IMR-90 (cell line): ENCODE data around the gene KRT74. TPM values are rescaled to one million over a fixed set of nuclear protein-coding genes. Genes with fewer than 3 reads are reported as not detected.

Experiments
- ATAC-seq: fragments of 200-7000 bp; cut with Tn5 transposase; 2 replicates; pipeline ENCODE4 v1.9.1; 2020; ENCODE audit warnings: low read depth, mild to moderate bottlenecking, moderate library complexity
- BruUV-seq: library from RNA; stranded (reverse); fragments of 400-500 nt; replicated peaks from 2 replicates; lab custom pipeline; 2021; lab: Mats Ljungman, UMichigan
- CTCF ChIA-PET: fragments of 300-600 bp; formaldehyde crosslinking; extraction: SDS; loops from one replicate; lab custom pipeline; 2021; ENCODE audit warnings: antibody characterized with exemption; lab: Yijun Ruan, JAX
- POLR2A ChIA-PET: fragments of 300-600 bp; sonication (Branson Sonifier 250); formaldehyde crosslinking; loops from one replicate; lab custom pipeline; 2022; ENCODE audit warnings: antibody characterized with exemption; ENCODE audit not compliant: unreplicated experiment; lab: Charles Lee
- DNase-seq: peaks from one replicate; pipeline ENCODE4 v3.0.0; 2013
- H2AFZ ChIP-seq: replicated peaks from 2 replicates; pipeline ENCODE3; 2013; ENCODE audit warnings: low read length, mild to moderate bottlenecking; ENCODE audit not compliant: poor library complexity
- H2AK5ac ChIP-seq: 2 replicates; pipeline ENCODE4 v1.6.1; 2013; ENCODE audit warnings: low read depth, low read length, inconsistent platforms
- H2AK9ac ChIP-seq: replicated peaks from 2 replicates; pipeline ENCODE3; 2013; ENCODE audit warnings: mild to moderate bottlenecking, low read depth, low read length, moderate library complexity; ENCODE audit not compliant: poor library complexity
- H2BK120ac ChIP-seq: 2 replicates; pipeline ENCODE4 v1.6.1; 2013; ENCODE audit warnings: low read depth, low read length, inconsistent platforms
- H2BK15ac ChIP-seq: 3 replicates; pipeline ENCODE4 v1.6.1; 2013; ENCODE audit warnings: low read depth, low read length, inconsistent platforms
- H2BK20ac ChIP-seq: 2 replicates; pipeline ENCODE4 v1.6.1; 2013; ENCODE audit warnings: low read depth, mild to moderate bottlenecking, inconsistent platforms, low read length, moderate library complexity
- H2BK5ac ChIP-seq: 2 replicates; pipeline ENCODE4 v1.6.1; 2013; ENCODE audit warnings: mild to moderate bottlenecking, low read depth, low read length, inconsistent platforms; ENCODE audit not compliant: poor library complexity, severe bottlenecking
- H3K14ac ChIP-seq: replicated peaks from 2 replicates; pipeline ENCODE4 v1.6.1; 2013; ENCODE audit warnings: low read depth, low read length, inconsistent platforms
- H3K18ac ChIP-seq: 2 replicates; pipeline ENCODE4 v1.6.1; 2013; ENCODE audit warnings: low read depth, low read length, control low read depth
- H3K23ac ChIP-seq: 2 replicates; pipeline ENCODE4 v1.6.1; 2013; ENCODE audit warnings: low read depth, low read length, inconsistent platforms
- H3K27ac ChIP-seq: 2 replicates; pipeline ENCODE4 v1.5.1; 2013; ENCODE audit warnings: mild to moderate bottlenecking, control low read depth, low read length; ENCODE audit not compliant: insufficient read depth
- H3K27me3 ChIP-seq: 2 replicates; pipeline ENCODE4 v1.6.1; 2013; ENCODE audit warnings: low read length; ENCODE audit not compliant: control insufficient read depth, insufficient read depth
- H3K36me3 ChIP-seq: 2 replicates; pipeline ENCODE4 v1.6.1; 2013; ENCODE audit warnings: low read length, mixed read lengths; ENCODE audit not compliant: control insufficient read depth, insufficient read depth
- H3K4ac ChIP-seq: 2 replicates; pipeline ENCODE4 v1.6.1; 2013; ENCODE audit warnings: low read depth, low read length, inconsistent platforms
- H3K4me1 ChIP-seq: 2 replicates; pipeline ENCODE4 v1.6.1; 2013; ENCODE audit warnings: low read length, mixed read lengths; ENCODE audit not compliant: control insufficient read depth, insufficient read depth
- H3K4me2 ChIP-seq: 2 replicates; pipeline ENCODE4 v1.6.1; 2013; ENCODE audit warnings: low read depth, mild to moderate bottlenecking, control low read depth, low read length, moderate library complexity
- H3K4me3 ChIP-seq: 2 replicates; pipeline ENCODE4 v1.5.1; 2013; ENCODE audit warnings: low read depth, mild to moderate bottlenecking, control low read depth, low read length, moderate library complexity; ENCODE audit not compliant: insufficient read depth
- H3K56ac ChIP-seq: 2 replicates; pipeline ENCODE4 v1.6.1; 2013; ENCODE audit warnings: low read length, inconsistent platforms; ENCODE audit not compliant: insufficient read depth; ENCODE audit errors: extremely low read depth
- H3K79me1 ChIP-seq, 2 experiments: 2 replicates each; pipeline ENCODE4 v1.6.1; 2013; ENCODE audit warnings: low read length in 2 of 2, inconsistent platforms in 1 of 2, low read depth in 1 of 2
- H3K9ac ChIP-seq: 2 replicates; pipeline ENCODE4 v1.6.1; 2013; ENCODE audit warnings: low read depth, low read length, control low read depth
- H3K9me1 ChIP-seq: 2 replicates; pipeline ENCODE4 v1.6.1; 2013; ENCODE audit warnings: low read length, inconsistent platforms; ENCODE audit not compliant: insufficient read depth
- H3K9me3 ChIP-seq: 2 replicates; pipeline ENCODE4 v1.6.1; 2013; ENCODE audit warnings: low read length; ENCODE audit not compliant: control insufficient read depth, insufficient read depth
- H4K20me1 ChIP-seq: 2 replicates; pipeline ENCODE4 v1.6.1; 2013; ENCODE audit warnings: low read length, inconsistent platforms; ENCODE audit not compliant: insufficient read depth
- H4K5ac ChIP-seq: 2 replicates; pipeline ENCODE4 v1.6.1; 2013; ENCODE audit warnings: mild to moderate bottlenecking, low read depth, low read length, control low read depth
- H4K8ac ChIP-seq, 2 experiments: 2 replicates each; pipeline ENCODE4 v1.6.1; 2013; ENCODE audit warnings: low read depth in 2 of 2, low read length in 2 of 2, control low read depth in 1 of 2, inconsistent platforms in 1 of 2
- H4K91ac ChIP-seq: 2 replicates; pipeline ENCODE4 v1.6.1; 2013; ENCODE audit warnings: low read depth, low read length, inconsistent platforms; ENCODE audit not compliant: insufficient read depth
- BHLHE40 ChIP-seq: fragments of 150-350 bp; IDR thresholded peaks from 2 replicates; pipeline ENCODE4 v1.6.1; 2016; ENCODE audit warnings: mild to moderate bottlenecking, low read depth, low read length
- CEBPB ChIP-seq: IDR thresholded peaks from 2 replicates; pipeline ENCODE4 v1.6.1; 2012; ENCODE audit warnings: low read depth, low read length, improper control_type of control experiment
- CHD1 ChIP-seq: IDR thresholded peaks from 2 replicates; pipeline ENCODE4 v1.6.1; 2012; ENCODE audit warnings: low read depth, low read length, improper control_type of control experiment
- CTCF ChIP-seq: conservative IDR thresholded peaks from 2 replicates; pipeline ENCODE4 v1.5.1; 2012; ENCODE audit warnings: mild to moderate bottlenecking, low read depth, low read length, improper control_type of control experiment
- FOS ChIP-seq: fragments of 150-350 bp; IDR thresholded peaks from 2 replicates; pipeline ENCODE4 v1.6.1; 2016; ENCODE audit warnings: low read depth, low read length
- MAFK ChIP-seq: IDR thresholded peaks from 2 replicates; pipeline ENCODE4 v1.6.1; 2012; ENCODE audit warnings: low read depth, low read length, improper control_type of control experiment
- MAZ ChIP-seq: IDR thresholded peaks from 2 replicates; pipeline ENCODE4 v1.6.1; 2012; ENCODE audit warnings: low read depth, mild to moderate bottlenecking, low read length, improper control_type of control experiment, moderate library complexity, borderline replicate concordance
- MXI1 ChIP-seq: IDR thresholded peaks from 2 replicates; pipeline ENCODE4 v1.6.1; 2012; ENCODE audit warnings: low read depth, mild to moderate bottlenecking, low read length, moderate library complexity, borderline replicate concordance
- NFE2L2 ChIP-seq: fragments of 150-350 bp; IDR thresholded peaks from 2 replicates; pipeline ENCODE4 v1.6.1; 2016; ENCODE audit warnings: low read depth, mild to moderate bottlenecking, low read length
- POLR2A ChIP-seq: IDR thresholded peaks from 2 replicates; pipeline ENCODE4 v1.6.1; 2012; ENCODE audit warnings: mild to moderate bottlenecking, low read depth, low read length
- RAD21 ChIP-seq: IDR thresholded peaks from 2 replicates; pipeline ENCODE4 v1.6.1; 2012; ENCODE audit warnings: low read length, improper control_type of control experiment
- RCOR1 ChIP-seq: IDR thresholded peaks from 2 replicates; pipeline ENCODE4 v1.6.1; 2012; ENCODE audit warnings: mild to moderate bottlenecking, low read length, improper control_type of control experiment; ENCODE audit not compliant: insufficient replicate concordance
- RFX5 ChIP-seq: IDR thresholded peaks from 2 replicates; pipeline ENCODE4 v1.8.0; 2012; ENCODE audit warnings: low read depth, mild to moderate bottlenecking, low read length, moderate library complexity
- SMC3 ChIP-seq: fragments of 150-350 bp; IDR thresholded peaks from 2 replicates; pipeline ENCODE4 v1.6.1; 2016; ENCODE audit warnings: low read depth, mild to moderate bottlenecking, antibody characterized with exemption, low read length, moderate library complexity
- USF2 ChIP-seq: fragments of 150-350 bp; IDR thresholded peaks from 2 replicates; pipeline ENCODE4 v1.6.1; 2017; ENCODE audit warnings: mild to moderate bottlenecking, antibody characterized with exemption, low read length, low read depth
- WGBS, 2 experiments: methylation state at CpG; one replicate each; pipeline versions ENCODE4 v1.1.5 to v1.1.7; 2013; ENCODE audit warnings: missing lambda C conversion rate in 2 of 2; ENCODE audit not compliant: insufficient read length in 1 of 2; ENCODE audit errors: extremely low coverage in 2 of 2; 5-methylcytosine and 5-hydroxymethylcytosine counted together
- dilution Hi-C: fragments of 300-500 bp; cut with HindIII; formaldehyde crosslinking; loops from one replicate; pipeline ENCODE4 v1.14.3; 2018; ENCODE audit warnings: low sequenced_read_pairs; ENCODE audit not compliant: unreplicated experiment
- in situ Hi-C: fragments of 300-500 bp; cut with MboI; formaldehyde crosslinking; loops from 3 replicates; pipeline ENCODE4 v1.14.3; 2019; ENCODE audit warnings: low sequenced_read_pairs, inconsistent platforms, mixed read lengths
- intact Hi-C: fragments of 100-400 bp; cut with micrococcal nuclease; formaldehyde crosslinking; loops from 2 replicates; pipeline ENCODE4 v1.10.0; 2022
- polyA plus RNA-seq, 3 experiments: library from polyadenylated mRNA; depleted of rRNA; stranded (reverse); fragments of >200 nt; gene quantifications; 2 replicates each; pipeline ENCODE4 v1.2.3, GENCODE V29; 2012; ENCODE audit warnings: low replicate concordance in 1 of 3
- total RNA-seq: library from RNA; depleted of rRNA; stranded (reverse); fragments of >200 nt; gene quantifications from 2 replicates; pipeline ENCODE4 v1.2.3, GENCODE V29; 2012
- TF ChIP-seq, protein P1 (sequence below): fragments of 150-350 bp; IDR thresholded peaks from 2 replicates; pipeline ENCODE4 v1.6.1; 2016; ENCODE audit warnings: low read depth, mild to moderate bottlenecking, low read length, moderate library complexity, borderline replicate concordance

The KRT74 gene
- total and polyA plus RNA-seq, 2 of the 4 experiments (the other 2 are of a cell fraction), result not detected

- Histone ChIP-seq H2AK5ac (no peak overlapping the region), H2BK15ac (no peak overlapping the region), H3K18ac (no peak overlapping the region), H2AFZ (no peak overlapping the region), H3K36me3 (no peaks in the 10 kb centered on the region), H4K8ac (no peak overlapping the region), H3K27ac (no peak overlapping the region), H4K20me1 (no peaks in the 10 kb centered on the region), H2BK5ac (no peak overlapping the region), H4K5ac (no peak overlapping the region), H3K9me3 (no peaks in the 10 kb centered on the region), H2BK120ac (no peak overlapping the region), H3K9me1 (no peaks in the 10 kb centered on the region), H3K14ac (no peak overlapping the region), H3K79me1 (no peaks in the 10 kb centered on the region), H2AK9ac (no peak overlapping the region), H3K23ac (no peak overlapping the region), H3K4me3 (no peak overlapping the region), H3K56ac (no peak overlapping the region), H3K4me1 (no peaks in the 10 kb centered on the region), H3K4me2 (no peak overlapping the region), H3K9ac (no peak overlapping the region), H4K91ac (no peak overlapping the region), H3K27me3 (peaks cover 45% of the 10 kb centered on the region), H3K4ac (no peak overlapping the region), H2BK20ac (no peak overlapping the region)
- no TSS peak for BruUV-seq
- dilution Hi-C loops (no loop called here), intact Hi-C loops (no loop called here), in situ Hi-C loops (no loop called here)
- WGBS, 2 experiments, result 77% methylated on average over 11 of the region's 15 CpGs; no CpG with 5 or more reads in 1 of the 2 experiments
- ChIA-PET CTCF (no interaction called here), POLR2A (no interaction called here)
- no peak for ATAC-seq
- no peak for TF ChIP-seq CHD1
- no peak for TF ChIP-seq MAFK
- TF ChIP-seq RFX5, result no peak
- no peak for TF ChIP-seq FOS
- TF ChIP-seq, protein P1, sequence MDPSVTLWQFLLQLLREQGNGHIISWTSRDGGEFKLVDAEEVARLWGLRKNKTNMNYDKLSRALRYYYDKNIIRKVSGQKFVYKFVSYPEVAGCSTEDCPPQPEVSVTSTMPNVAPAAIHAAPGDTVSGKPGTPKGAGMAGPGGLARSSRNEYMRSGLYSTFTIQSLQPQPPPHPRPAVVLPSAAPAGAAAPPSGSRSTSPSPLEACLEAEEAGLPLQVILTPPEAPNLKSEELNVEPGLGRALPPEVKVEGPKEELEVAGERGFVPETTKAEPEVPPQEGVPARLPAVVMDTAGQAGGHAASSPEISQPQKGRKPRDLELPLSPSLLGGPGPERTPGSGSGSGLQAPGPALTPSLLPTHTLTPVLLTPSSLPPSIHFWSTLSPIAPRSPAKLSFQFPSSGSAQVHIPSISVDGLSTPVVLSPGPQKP, result no peak
- no peak for TF ChIP-seq BHLHE40
- no peak for TF ChIP-seq RCOR1
- TF ChIP-seq SMC3, result no peak
- no peak for TF ChIP-seq RAD21
- TF ChIP-seq USF2, result no peak
- no peak for TF ChIP-seq MAZ
- TF ChIP-seq POLR2A, result no peak
- no peak for TF ChIP-seq NFE2L2
- no peak for TF ChIP-seq CEBPB
- TF ChIP-seq MXI1, result no peak
- no peak for TF ChIP-seq CTCF
- no peak for DNase-seq
Measured at GRCh38 chr12:52573306-52573705, 337 bp downstream of the KRT74 start.
